MM.1S (cell line): ENCODE measurements around the gene AIDA.

Source experiments
- CTCF ChIP-seq: fragments of 300-600 bp; sonication (generic); IDR thresholded peaks from 2 replicates; pipeline ENCODE4 v1.5.1; 2016; ENCODE audit warnings: antibody characterized with exemption, low read length, mixed read lengths
- EZH2 ChIP-seq: fragments of 300-600 bp; sonication (generic); optimal IDR thresholded peaks from 2 replicates; pipeline ENCODE3; 2017; ENCODE audit warnings: low read depth, mild to moderate bottlenecking, antibody characterized with exemption, low read length, mixed read lengths
- EZH2phosphoT487 ChIP-seq: fragments of 300-600 bp; sonication (generic); IDR thresholded peaks from 2 replicates; pipeline ENCODE4 v1.6.1; 2018; ENCODE audit warnings: antibody characterized with exemption, low read length

GRCh38 chr1:222759451-222760035 is 47.3 kb upstream of the AIDA start:
- TF ChIP-seq CTCF = no peak
- no peak for TF ChIP-seq EZH2
- no peak for TF ChIP-seq EZH2phosphoT487
